Measurements from ENCODE around the gene AKAP17A. TPM values are rescaled to one million over a fixed set of nuclear protein-coding genes. Genes with fewer than 3 reads are reported as not detected.
"Not testable (repeated sequence)": the region's sequence is repeated elsewhere in the genome, so short reads cannot be mapped to it uniquely, and the experiment has no call there.

AKAP17A gene
- 34.1 and 62.2 TPM in 2 replicates for total RNA-seq

DNA sequence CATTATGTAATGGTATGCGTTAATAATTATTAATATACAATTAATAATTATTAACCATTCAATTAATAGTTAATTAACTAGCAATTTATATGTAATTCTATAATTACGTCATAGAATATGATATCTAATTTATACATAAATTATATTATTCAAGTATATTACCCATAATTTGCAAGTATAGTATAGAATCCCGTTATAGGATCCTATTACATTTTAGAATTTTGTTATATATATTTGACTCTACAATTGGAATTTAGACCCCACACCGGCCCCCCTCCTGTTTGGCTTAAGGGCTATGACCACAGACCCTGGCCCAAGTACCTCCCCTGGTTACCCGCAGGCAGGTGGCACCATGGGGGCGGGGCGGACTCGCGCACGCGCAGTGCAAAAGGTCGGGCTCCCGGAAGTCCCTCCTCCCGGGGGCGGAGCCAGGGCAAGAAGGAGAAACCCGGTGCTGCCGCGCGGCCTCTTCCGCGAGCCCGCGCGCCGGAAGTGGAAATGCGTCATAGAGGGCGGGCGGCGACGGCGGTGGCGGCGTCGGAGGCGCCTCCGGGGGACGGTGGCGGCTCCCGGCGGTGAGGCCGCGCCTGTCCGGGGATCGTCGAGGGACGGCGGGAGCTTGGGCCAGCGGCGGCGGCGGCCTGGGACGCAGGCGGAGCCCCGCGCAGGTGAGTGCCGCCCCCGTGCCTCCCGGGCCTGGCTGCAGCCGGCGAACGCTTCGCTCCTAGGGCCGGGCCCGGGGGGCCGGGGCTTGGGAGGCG is at the start of gene AKAP17A:
TSS of gene AKAP17A (plus strand) at position 503 of the 761 bp plus-strand sequence. CDS start 1,859 bp downstream, outside the sequence.
- no peak for DNase-seq (ENCODE audit: extremely low read depth, low read depth, low spot score)

DNA sequence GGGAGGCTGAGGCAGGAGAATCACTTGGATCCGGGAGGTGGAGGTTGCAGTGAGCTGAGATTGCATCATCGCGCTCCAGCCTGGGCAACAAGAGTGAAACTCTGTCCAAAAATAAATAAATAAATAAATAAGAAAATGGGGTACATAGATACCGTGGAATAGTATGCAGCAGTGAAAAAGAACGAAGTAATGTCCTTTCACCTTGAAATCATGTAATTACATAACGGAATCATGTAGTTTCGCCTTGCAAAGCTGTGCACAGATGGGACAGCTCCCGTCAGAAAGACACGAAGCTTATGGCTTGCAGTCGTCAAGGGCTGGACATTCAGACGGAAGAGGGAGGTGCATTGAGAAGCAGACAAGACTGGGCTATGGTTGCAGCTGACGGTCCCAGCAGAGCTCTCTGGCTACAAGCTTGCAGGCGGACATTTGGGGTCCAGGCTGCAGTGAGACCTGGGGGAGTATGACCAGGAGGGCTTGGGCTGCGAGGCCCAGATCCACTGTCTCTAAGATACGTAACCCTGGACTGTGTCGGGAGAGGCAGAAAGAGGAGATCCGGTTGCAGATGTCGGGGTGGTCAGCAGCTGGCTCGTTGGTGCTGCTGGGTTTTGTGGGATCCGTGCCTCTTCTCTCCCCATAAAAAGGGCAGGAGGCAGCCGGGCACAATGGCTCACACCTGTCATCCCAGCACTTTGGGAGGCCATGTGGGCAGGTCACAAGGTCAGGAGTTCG is 48.2 kb upstream of the AKAP17A start:
- no peak for DNase-seq (ENCODE audit: extremely low read depth, low read depth, low spot score)

- no peak for DNase-seq (ENCODE audit: extremely low read depth, low read depth, low spot score)
Observed at GRCh38 chrX:1545776-1546408, 45.5 kb upstream of the AKAP17A start.

DNA sequence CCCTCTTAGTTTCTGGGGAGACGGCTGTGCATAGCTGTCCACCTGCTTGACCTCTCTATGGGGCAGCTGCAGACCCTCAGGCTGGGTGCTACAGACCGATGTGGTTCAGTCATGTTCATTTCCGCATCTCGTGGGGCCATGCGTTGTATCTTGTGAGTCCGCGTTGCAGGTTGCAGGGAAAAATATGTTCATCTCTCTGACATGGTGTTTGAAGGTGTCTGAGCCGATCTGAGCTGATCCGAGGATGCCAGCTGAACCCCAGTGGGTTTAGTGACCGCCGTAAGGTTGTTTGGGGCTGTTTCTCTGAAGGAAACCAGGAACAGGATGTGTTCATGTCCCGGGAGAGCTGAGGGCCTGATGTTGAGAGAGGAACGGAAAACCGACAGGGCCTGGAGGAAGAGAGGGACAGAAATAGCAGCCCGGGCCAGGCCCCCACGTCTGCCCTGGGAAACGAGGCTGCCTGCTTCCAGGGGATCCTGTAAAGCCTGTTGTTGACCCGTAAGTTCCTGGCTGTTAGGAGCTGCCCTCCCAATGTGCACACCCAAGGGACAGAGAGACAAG is 44.6 kb upstream of the AKAP17A start:
- DNase-seq (ENCODE audit: extremely low read depth, low read depth, low spot score) = no peak

DNA sequence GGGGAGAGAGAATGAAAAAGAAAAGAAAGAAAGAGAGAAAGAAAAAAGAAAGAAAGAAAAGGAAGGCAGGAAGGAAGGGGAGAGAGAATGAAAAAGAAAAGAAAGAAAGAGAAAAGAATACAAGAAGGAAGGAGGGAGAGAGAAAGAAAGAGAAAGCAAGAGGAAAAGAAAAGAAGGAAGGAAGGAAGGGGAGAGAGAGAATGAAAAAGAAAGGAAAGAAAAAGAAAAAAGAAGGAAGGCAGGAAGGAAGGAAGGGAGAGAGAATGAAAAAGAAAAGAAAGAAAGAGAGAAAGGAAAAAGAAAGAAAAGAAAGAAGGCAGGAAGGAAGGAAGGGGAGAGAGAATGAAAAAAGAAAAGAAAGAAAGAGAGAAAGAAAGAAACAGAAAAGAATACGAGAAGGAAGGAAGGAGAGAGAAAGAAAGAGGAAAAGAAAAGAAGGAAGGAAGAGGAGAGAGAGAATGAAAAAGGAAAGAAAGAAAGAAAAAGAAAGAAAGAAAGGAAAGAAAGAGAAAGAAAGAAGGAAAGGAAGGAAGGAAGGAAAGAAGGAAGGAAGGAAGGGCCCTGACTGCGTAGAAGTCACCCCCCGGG is 39.4 kb upstream of the AKAP17A start:
- DNase-seq (ENCODE audit: extremely low read depth, low read depth, low spot score) = no peak

GRCh38 chrX:1554469-1555210 is 36.8 kb upstream of the AKAP17A start:
- DNase-seq (ENCODE audit: extremely low read depth, low read depth, low spot score) = no peak

- no peak for DNase-seq (ENCODE audit: extremely low read depth, low read depth, low spot score)
Observed at GRCh38 chrX:1555370-1555769, 36.0 kb upstream of the AKAP17A start.

DNA sequence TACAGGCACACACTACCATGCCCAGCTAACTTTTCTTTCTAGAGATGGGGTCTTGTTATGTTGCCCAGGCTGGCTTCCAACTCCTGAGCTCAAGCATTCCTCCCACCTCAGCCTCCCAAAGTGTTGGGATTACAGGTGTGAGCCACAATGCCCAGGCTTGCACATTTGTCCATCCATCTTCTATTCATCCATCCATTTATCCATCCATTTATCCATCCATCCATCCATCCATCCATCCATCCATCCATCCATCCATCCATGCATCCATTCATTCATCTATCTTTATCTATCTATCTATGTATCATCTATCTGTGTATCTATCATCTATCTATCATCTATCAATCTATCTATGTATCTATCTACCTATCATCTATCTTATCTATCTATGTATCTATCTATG is 34.0 kb upstream of the AKAP17A start:
- not testable (repeated sequence) for DNase-seq (ENCODE audit: extremely low read depth, low read depth, low spot score)

GRCh38 chrX:1558761-1559468 is 32.5 kb upstream of the AKAP17A start:
- DNase-seq (ENCODE audit: extremely low read depth, low read depth, low spot score) = no peak

GRCh38 chrX:1561164-1561563 is 30.2 kb upstream of the AKAP17A start:
- no peak for DNase-seq (ENCODE audit: extremely low read depth, low read depth, low spot score)

DNA sequence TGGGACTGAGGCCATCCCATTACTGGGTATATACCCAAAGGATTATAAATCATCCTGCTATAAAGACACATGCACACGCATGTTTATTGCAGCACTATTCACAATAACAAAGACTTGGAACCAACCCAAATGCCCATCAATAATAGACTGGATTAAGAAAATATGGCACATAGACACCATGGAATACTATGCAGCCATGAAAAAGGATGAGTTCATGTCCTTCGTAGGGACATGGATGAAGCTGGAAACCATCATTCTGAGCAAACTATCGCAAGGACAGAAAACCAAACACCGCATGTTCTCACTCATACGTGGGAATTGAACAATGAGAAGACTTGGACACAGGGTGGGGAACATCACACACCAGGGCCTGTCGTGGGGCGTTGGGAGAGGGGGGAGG is 27.3 kb upstream of the AKAP17A start:
- DNase-seq (ENCODE audit: extremely low read depth, low read depth, low spot score) = not testable (repeated sequence)

DNA sequence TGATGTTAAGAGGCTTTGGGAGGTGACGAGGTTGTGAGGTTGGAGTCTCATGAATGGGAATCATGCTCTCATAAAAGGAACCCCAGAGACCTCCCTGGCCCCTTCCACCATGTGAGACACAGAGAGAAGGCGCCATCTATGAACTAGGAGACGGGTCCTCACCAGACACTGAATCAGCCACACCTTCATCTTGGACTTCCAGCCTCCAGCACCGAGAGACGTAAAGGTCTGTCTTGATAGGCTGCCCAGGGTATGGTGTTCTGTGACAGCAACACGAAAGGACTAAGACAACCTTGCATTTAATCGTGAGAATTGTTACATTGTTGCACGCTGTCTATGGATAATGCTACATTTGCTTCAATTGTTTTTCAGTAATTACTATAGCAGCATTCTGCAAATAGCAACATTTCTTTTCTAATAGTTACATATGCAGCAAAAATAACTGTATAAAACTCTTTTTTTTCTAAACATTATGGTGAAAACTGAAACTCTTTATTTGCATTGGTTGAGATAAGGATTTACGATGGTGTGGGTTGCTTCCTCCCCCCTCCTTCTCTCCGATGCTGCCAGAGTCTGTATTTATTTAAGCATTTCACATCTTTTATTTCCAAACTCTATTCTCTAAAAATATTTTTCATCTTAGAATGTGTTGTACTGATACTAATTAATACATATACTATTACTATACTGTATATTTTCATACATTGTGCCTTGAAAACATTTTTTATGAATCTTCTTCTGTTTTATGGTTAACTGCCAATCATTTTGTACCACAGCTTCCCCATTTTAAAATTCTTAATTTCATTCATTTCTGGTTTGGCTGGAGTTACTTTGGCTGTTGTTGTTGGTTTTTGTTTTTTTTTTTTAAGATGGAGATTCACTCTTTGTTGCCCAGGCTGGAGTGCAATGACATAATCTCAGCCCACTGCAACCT is 26.4 kb upstream of the AKAP17A start:
- no peak for DNase-seq (ENCODE audit: extremely low read depth, low read depth, low spot score)

- not testable (repeated sequence) for DNase-seq (ENCODE audit: extremely low read depth, low read depth, low spot score)
Observed at GRCh38 chrX:1574181-1574580, 17.2 kb upstream of the AKAP17A start.

DNA sequence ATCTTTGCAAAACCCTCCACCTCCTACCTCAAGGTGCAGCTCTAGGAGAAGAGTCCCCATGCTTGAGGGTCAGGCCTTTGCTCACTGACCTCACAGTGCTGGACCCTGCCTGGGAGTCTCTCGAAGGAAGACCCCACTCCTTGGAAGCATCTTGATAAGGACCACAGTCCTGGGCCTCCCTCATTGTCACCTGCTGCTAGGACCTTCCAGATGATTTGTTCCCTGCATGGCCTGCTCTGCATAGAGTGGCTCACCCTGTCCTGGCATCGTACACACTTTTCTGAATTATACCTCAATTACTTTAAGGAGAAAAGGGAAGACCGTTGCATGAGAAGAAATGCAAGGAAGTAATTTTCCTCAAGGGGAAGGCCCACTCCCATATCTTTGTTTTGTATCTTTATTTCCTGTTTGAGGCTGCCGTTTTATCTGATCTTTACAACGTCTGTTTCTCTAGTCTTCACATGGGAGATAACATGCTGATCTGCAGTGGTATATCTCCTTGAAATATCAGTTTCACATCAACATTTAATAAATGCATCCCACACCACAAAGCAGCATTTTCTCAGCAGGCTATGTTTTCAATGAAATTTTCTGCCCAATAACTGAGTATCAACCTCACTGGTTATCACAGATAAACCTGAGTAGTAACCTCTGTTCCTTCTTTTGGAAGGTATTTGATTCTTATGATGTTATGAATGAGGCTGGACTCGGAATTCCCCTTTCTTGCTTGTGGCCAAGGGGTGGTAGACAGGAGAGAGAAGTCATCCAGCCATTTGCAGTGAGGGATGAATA is 15.0 kb upstream of the AKAP17A start:
- no peak for DNase-seq (ENCODE audit: extremely low read depth, low read depth, low spot score)

GRCh38 chrX:1577845-1578244 is 13.6 kb upstream of the AKAP17A start:
- DNase-seq (ENCODE audit: extremely low read depth, low read depth, low spot score) = no peak

GRCh38 chrX:1578511-1579173 is 12.8 kb upstream of the AKAP17A start:
- DNase-seq (ENCODE audit: extremely low read depth, low read depth, low spot score) = no peak

DNA sequence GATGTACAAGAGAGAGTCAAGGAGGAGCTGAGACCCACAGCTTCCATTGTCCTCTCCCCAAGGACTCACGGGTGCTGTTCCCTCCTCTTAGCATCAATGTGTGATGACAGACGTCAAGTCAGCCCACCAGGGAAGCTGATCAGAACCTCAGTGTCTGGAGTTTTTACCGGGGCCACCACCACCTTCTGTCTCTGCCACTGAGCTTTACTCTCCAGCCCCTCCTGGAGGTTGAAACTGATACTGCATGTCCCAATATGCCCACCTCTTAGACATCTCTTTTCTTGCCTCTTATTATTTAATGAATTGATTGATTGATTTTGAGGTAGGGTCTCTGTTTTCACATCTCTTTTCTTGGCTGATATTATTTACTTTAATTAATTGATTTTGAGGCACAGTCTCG is 10.3 kb upstream of the AKAP17A start:
- peak; percentile 50 for DNase-seq (ENCODE audit: extremely low read depth, low read depth, low spot score)

Measured in glomerular endothelial cell (primary cell).